LNCaP clone FGC (cell line): Measurements from ENCODE around the gene SOX11.
"Not testable (repeated sequence)": the region's sequence is repeated elsewhere in the genome, so short reads cannot be mapped to it uniquely, and the experiment has no call there.

Source experiments
- DNase-seq: peaks from one replicate; pipeline ENCODE4 v3.0.0-alpha.2; 2011; ENCODE audit warnings: low read depth
- H3K4me3 ChIP-seq: 2 replicates; pipeline ENCODE4 v1.5.1; 2011; ENCODE audit warnings: mild to moderate bottlenecking, low read depth, low read length, control low read depth
- CTCF ChIP-seq: IDR thresholded peaks from 2 replicates; pipeline ENCODE4 v1.5.1; 2012; ENCODE audit warnings: mild to moderate bottlenecking; ENCODE audit not compliant: control insufficient read depth, insufficient read depth; ENCODE audit errors: extremely low read depth

Gene SOX11

GRCh38 chr2:5666798-5667197 is 25.4 kb upstream of the SOX11 start:
- DNase-seq = no peak
- no peak for TF ChIP-seq CTCF

DNA sequence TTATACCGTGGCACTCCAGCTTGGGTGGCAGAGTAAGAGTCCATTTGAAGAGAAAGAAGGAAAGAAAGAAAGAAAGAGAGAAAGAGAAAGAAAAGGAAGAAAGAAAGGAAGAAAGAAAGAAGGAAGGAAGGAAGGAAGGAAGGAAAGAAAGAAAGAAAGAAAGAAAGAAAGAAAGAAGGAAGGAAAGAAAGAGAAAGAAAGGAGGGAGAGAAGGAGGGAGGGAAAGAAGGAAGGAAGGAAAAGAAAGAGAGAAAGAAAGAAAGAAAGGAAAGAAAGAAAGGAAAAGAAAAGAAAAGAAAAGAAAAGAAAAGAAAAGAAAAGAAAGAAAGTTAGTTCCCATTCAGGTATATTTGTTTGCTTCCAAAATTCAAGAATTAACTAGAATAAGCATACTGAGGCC is 24.5 kb upstream of the SOX11 start:
- not testable (repeated sequence) for DNase-seq, H3K4me3 ChIP-seq

More at GRCh38 chr2:5666798-5667197, 25.4 kb upstream of the SOX11 start:
- no peak overlapping the region for H3K4me3 ChIP-seq

GRCh38 chr2:5668682-5669250 is 23.4 kb upstream of the SOX11 start:
- no peak for TF ChIP-seq CTCF
- no peak for DNase-seq
- no peak overlapping the region for H3K4me3 ChIP-seq

DNA sequence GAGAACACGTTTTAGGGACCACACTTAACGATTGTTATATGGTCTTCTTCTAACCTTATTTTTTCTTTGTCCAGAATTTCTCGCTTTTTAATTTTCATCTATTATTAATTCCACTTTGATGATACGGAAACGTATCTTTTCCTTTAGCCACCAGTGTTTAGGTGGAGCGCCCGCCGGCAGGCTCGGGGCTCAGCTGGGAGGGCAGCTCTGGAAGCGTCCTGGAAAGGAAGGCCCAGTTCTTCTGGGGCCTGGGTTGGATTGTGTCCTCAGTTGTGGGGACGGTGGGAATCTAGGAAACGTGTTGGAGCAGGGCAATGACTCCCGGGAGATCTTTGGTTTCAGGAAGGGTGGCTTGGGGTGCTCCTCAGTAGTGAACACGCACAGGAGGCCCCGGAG is 19.4 kb upstream of the SOX11 start:
- H3K4me3 ChIP-seq = no peak overlapping the region
- no peak for DNase-seq
- no peak for TF ChIP-seq CTCF

GRCh38 chr2:5673145-5674025 is 18.8 kb upstream of the SOX11 start:
- TF ChIP-seq CTCF = no peak
- DNase-seq = no peak
- H3K4me3 ChIP-seq = no peak overlapping the region

GRCh38 chr2:5674026-5674340 is 18.2 kb upstream of the SOX11 start:
- H3K4me3 ChIP-seq = no peak overlapping the region
- DNase-seq = no peak

GRCh38 chr2:5677133-5677532 is 15.1 kb upstream of the SOX11 start:
- no peak for TF ChIP-seq CTCF
- DNase-seq = no peak
- H3K4me3 ChIP-seq = no peak overlapping the region

More at GRCh38 chr2:5674026-5674340, 18.2 kb upstream of the SOX11 start:
- no peak for TF ChIP-seq CTCF
